ENCODE results near the gene PLXNA2.

DNA sequence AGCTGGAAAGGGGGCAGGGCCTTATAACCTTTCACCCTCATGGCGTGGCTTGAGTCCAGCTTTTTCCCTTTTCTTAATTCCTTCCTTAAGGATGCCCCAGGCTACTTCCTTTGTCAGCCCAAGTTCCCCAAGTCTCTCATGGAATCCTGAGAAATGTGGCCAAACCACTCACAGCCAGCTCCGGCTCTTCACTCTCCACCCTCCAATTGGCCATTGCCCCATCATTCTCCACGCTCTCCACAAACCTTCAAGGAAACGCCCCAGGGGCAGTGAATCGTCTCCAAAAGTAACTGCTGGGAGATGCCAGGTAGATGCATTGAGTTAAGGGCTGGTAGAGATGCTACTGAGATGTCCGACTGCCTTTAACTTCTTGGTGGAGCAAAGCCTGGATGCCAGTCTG is 219.8 kb downstream of the PLXNA2 start:
- TF ChIP-seq, protein P1, sequence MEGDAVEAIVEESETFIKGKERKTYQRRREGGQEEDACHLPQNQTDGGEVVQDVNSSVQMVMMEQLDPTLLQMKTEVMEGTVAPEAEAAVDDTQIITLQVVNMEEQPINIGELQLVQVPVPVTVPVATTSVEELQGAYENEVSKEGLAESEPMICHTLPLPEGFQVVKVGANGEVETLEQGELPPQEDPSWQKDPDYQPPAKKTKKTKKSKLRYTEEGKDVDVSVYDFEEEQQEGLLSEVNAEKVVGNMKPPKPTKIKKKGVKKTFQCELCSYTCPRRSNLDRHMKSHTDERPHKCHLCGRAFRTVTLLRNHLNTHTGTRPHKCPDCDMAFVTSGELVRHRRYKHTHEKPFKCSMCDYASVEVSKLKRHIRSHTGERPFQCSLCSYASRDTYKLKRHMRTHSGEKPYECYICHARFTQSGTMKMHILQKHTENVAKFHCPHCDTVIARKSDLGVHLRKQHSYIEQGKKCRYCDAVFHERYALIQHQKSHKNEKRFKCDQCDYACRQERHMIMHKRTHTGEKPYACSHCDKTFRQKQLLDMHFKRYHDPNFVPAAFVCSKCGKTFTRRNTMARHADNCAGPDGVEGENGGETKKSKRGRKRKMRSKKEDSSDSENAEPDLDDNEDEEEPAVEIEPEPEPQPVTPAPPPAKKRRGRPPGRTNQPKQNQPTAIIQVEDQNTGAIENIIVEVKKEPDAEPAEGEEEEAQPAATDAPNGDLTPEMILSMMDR (IDR thresholded peaks at IDR 0.05; ENCODE audit: low read depth, low read length), result no peak
- TF ChIP-seq EZH2phosphoT487 (IDR thresholded peaks at IDR 0.05; ENCODE audit: low read depth), result no peak
